ENCODE results near the gene BFSP1.

Gene BFSP1

DNA sequence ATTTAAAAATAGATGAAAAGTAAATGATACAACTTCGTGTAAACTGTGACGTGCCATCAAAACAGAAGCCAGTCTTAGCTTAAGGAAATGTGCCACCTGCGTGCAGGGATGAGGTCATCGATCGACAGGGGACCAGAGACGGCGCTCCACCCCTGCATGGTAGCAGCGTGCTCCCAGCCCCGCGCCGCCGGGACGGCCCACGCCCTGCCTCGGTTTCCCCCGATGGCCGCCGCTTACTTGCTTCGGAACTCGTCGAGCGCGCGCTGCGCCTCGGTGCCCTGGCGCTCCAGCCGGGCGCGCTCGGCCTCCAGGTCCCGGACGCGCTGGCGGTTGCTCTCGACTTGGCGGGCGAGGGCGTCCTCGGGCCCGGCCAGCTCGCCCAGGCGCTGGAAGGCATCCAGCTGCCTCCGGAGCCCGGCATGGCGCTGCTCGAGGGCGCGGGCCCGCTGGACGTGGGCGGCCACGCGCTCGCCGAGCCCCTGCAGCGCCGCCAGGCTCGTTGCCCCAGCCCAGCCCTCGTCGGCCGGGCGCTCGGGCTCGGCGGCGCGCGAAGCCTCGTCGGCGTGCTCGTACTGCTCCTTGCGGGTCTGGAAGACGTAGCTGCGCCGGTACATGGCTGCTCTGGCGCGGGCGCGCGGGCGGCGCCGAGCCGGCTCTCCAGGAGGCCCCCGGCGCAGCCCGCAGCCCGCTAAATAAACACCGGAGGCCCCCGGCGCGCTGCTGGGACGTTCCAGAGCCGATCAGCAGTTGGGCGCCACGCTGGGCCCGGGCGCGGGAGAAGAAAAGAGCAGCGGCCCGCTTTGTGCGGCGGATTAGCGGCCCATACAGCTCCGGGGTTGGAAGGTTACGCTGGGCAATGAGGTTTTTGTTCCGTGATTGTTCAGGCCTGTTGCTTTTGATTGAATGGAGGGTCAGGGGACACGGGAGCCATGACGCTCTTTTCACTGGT lies at the start of gene BFSP1:
TSS of gene BFSP1 (minus strand) at position 664 of the 949 bp plus-strand sequence. CDS start at position 614, 50 bp downstream.
- peak in 2 of 3 experiments; percentile 9 to 45 for DNase-seq (ENCODE audit: low read depth in 3 of 3)

DNA sequence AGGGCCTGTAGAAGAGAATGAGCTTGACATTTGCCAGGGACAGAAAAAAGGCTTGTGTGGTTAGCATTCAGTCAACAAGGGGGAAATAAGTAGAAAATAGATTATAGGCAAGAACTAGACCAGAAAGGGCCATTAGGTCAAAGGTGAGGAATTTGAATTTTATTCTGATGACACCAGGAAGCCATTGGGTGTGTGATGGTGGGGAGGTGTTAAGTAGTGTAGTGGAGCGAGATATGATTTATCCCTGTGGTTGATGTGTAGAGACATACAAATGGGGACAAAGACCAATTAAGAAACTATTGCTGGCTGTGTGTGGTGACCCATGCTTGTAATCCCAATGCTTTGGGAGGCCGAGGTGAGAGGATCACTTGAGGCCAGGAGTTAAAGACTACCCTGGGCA lies 49.7 kb upstream of the BFSP1 start:
- DNase-seq (ENCODE audit: low read depth in 3 of 3), result no peak

DNA sequence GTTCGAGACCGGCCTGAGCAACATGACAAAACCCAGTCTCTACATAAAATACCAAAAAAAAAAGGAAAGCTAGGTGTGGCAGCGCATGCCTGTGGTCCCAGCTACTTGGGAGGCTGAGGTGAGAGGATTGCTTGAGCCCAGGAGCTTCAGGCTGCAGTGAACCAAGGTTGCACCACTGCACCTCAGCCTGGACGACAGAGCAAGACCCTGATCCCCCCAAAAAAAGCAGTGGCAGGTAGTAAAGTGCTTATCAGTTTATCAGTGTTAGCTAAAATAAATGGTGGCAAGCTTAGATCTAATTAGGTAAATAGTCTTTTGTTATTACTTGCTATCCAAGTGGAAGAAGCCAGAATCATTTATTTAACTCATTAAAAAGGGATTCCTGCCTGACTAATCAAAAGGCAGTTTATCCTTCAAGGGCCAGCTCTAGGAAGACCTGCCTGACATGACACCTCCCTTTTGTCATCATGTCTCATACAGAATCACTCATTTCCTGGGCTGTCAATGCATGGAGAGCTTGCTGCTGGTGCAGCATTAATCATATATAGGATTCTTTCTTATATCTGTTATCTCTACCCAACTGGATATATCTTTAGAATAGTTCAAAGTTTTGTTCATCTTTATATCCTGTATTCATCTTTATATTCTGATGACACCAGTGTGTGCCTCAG lies 48.3 kb upstream of the BFSP1 start:
- DNase-seq (ENCODE audit: low read depth in 3 of 3), result no peak

DNA sequence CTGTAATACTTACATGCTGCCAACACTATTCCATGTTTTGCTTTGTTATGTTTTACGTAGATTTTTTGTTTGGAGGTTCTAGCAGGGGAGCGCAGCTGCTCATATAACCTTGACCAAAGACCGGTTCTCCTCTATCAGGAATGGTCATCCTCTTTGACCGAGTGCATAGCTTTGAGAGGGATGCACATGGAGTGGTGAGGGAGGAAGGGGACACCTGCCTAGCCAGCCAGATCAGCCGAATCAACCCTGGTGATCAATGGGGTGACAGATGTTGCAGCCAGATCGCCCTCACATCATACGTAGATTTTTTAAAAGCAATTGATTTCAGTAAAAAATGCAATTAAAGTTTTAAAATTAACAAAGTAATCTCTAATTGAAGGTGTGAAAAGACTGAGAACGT lies 45.0 kb upstream of the BFSP1 start:
- no peak for DNase-seq (ENCODE audit: low read depth in 3 of 3)

DNA sequence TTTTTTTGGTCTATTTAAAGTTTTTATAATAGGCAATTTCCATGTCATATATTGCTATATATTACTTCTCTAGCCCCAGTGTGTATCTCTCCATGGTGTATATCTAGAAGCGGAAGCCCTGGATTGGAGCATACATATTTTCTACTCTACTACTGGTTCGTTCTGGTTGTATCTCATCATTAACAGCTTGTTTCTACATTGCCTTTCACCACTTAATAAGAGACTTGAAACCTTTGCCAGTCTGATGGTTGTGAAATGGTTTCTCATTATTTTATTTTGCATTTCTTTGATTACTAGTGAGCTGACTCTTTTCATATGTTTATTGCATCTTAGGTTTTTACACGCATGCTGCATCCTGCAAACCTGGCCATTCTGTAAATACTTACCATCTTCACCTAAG lies 42.3 kb upstream of the BFSP1 start:
- no peak for DNase-seq (ENCODE audit: low read depth in 3 of 3)

DNA sequence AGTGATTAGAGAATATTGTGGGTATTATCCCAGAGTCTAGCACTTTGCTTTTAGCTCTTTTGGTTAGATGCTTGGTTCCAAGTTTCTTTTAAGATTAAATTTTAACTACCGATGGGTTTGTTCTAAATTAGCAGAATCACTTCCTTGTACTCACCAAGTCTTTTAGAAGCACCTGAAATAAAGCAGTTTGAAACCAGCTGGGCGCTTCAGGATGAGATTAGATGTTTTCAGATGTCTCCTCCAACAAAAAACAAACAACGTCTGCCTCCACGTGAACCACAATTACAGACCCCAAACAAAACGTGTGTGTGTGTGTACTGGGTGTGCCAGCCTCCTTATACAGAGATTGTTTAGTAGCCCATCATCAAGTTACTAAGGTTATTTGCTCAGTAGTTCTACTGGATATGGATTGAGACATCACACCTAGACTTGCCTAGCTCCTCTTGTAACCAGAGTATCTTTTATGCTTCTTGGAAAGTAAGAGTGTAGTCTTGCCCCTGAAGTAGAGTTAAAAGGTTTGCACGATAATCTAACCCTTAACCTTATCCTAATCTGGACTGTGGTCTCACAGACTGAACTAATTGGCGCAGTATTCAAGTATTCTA lies 41.0 kb upstream of the BFSP1 start:
- no peak for DNase-seq (ENCODE audit: low read depth in 3 of 3)

DNA sequence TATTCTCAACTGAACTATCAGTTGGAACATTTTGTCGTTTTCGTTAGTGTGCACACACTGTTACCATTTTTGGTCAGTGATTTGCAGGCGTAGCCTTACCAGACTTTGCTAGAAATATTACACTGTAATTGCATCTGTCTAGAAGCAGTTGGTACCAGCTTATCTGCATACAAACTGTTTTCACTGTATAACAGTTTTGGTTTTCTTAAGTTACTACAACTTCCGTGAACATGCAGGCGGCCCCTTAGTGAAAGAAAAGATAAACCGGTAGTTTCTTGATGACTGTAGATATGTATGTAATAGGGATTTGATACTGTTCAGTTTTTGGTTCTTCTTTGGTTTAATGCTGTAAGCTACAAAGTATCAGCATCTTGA lies 40.0 kb upstream of the BFSP1 start:
- DNase-seq (ENCODE audit: low read depth in 3 of 3), result no peak

DNA sequence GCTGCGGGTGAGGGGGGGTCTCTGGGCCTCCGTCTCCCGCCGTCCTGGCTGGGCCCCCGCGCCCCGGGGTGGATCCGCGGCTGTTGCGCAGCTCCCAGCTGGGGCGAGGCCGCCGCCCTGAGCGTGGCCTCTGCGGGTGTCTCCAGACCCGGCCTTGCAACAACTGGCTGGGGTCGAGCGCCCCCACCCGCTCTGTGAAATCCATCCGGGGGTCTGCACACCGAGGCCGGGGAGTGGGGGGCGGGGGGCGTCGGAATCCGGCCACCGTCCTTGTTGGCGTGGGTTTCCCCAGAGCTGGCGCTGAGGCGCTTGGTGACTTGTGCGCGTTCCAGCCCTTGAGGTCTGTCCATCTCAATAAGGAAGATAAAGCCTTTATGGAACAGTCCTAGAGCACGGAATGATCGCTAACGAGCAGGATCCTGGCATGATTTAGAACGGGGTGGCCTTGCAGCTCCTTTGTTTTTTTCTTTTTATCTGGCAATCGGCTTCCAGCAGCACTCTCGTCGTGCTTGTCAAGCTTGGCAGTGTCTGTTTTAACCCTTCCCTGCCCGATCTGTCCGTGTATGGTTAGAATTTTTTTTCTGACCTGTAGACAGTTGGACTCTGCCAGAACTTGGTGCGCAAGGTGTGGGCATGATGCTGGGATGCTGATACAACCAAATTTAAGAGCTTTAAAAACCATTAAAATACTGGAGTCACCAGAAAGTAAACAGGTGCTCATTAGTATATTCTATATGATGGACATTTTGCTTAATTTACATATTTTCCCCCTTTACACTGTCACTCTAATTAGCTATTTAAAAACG lies 39.4 kb upstream of the BFSP1 start:
- peak in 1 of 3 experiments; percentile 11 for DNase-seq (ENCODE audit: low read depth in 3 of 3)

DNA sequence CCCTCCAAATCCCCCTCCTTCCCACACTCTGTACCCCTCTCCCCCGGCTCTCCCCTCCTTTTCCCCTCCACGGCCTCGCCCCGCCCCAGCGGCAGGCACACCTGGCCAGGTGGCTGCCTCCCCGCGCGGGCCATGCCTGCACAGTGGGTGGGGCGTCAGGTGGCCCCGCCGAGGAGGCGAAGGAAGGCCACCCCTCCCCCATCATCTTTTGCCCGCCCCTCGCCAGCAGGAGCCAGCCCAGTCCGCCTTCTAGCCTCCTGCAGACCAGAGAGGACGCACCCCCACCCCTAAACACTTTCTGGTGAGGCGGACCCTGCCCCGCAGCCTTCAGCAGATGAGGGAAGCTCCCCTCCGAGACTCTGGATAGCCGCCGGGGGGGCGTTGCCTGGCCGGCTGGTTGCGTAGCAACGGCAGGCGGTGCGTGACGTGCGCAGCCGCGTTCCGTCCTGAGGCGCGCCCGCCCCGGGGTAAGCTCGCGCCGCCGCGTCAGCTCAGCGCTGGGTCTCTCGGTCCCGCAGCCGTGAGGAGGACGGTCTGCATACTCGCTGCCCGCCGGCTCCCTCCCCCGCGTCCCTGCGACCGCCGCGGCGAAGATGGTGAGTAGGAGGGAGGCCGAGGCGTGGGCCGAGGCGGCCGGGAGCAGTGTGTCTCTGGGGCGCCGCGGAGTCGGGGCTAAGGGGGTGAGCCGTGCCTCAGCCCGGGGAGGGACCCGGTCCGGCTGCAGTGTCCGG lies 38.6 kb upstream of the BFSP1 start, which contains the start of gene DSTN:
TSS of gene DSTN (plus strand) at position 460 of the 731 bp plus-strand sequence. CDS start at position 594, 134 bp downstream.
- DNase-seq (ENCODE audit: low read depth in 3 of 3), result peak; percentile 74 to 85 (median 76)

DNA sequence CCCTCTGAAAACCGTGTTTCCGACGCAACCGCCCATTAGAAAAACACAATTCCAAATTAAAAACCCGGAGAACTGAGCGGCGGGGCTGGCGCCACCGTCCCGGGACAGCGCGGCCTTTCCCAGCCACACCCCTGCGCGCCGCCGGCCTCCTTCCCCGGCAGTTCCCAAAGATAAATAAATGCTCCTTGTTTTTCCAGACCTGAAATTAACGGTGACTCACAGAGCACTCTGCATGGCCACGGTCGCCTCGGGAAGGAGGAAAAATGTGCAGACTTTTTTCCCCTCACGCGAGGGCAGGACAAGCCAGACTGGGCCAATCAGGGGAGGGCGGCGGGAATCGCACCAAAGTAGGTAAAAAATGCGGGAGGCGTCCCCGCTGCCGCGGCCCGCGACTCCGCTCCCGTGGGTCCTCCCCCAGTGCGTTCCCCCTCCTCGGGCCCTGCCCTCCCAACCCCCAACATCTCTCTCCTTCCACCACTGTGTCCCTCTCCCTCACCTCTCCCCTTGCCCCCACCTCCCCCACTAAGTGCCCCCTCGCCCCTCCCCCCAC lies 37.9 kb upstream of the BFSP1 start:
- peak in 1 of 3 experiments; percentile 12 for DNase-seq (ENCODE audit: low read depth in 3 of 3)

DNA sequence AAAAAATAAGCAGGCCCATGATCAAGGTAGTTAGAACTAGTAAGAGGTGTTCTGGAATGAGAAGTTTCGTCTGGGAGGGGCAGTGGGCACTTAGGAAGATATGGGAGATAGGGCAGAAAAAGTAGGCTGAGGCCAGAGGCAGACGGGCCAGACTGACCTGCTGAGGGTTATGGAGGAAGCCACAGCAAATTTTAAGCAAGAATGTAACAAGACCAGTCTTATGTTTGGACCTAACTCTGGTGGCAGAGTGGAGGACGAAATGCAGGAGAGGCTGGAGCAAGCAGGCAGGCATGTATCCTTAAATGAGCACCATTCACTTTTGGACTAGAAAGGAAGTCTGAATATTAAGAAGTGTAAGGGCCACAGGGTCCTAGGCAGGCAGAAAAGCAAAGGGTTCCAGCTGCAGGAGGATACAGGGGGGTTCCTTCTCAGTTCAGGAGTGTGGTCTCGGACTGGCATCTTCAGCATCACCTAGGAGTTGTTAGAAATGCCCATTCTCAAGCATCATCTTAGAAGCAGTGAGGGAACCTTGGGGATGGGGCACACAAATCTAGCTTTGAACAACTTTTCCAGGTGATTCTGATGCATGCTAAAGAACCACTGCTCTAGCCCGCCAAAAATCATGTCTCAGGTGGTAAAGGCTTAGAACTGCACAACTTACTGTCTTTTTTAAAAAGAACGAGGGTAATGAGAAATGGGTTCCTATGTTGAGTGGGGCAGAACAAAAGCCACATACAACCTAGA lies 37.0 kb upstream of the BFSP1 start:
- no peak for DNase-seq (ENCODE audit: low read depth in 3 of 3)

DNA sequence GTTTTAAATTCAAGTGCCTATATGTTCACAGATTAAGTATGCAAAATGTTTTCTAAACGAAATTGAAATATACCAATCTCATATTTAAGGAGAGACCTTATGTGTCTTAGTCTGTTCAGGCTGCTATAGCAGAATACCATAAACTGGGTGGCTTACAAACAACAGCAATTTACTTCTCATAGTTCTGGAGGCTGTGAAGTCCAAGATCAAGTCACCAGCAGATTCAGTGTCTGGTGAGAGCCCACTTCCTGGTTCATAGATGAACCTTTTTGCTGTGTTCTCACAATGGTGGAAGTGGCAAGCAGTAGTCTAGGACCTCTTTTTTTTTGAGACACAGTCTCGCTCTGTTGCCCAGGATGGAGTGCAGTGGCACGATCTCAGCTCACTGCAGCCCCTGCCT lies 35.2 kb upstream of the BFSP1 start:
- no peak for DNase-seq (ENCODE audit: low read depth in 3 of 3)

DNA sequence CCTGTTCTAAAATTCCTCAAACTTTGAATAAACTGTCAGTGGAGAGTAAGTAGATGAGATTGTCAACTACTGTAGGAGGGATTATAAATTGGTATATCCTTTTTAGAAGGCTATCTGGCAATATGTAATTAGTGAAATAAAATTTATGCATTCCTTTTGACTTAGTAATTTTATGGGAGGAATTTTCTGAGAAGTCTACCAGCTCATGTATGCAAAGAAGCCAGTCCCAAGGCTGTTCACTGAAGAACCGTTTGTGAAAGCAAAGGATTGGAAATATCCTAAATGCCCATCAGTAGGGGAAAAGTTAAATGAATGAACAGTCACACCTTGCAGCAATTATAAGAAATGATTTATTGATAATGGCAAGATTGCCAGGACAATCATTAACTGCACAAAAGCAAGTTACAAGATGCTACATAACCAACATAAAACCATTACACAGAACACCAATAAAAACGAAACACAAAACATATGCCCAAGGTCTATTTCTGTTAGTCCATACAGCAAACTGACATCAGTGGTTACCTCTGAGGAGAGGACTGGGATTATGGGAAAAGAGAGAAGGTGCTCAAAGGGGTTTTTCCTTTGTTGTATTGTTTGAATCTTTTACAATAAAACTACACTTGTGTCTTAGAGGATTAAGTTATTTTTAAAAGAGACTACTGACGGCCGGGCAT lies 34.1 kb upstream of the BFSP1 start:
- no peak for DNase-seq (ENCODE audit: low read depth in 3 of 3)

DNA sequence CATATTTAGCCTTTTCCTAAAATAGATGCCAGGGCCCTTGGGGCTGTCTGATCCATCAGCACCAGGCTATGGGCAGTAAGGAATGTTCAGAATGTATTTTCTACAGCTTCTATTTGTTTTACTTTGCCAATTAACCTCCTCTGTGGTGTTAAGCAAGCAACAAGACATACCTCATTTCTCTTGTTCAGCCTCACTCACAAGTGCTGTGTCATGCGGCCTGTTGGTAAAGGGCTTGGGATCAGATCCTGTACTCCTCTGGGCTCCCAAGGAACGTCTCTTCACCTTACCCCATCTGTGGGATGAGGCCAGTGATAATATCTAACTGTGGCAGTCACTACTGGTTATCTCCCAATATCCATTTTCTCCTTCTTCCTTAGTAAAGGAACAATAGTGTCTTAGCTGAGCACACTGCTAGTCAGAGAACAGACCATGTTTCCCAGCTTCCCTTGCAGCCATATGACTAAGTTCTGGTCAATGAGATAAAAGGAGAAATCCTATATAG lies 31.7 kb upstream of the BFSP1 start:
- DNase-seq (ENCODE audit: low read depth in 3 of 3), result no peak

DNA sequence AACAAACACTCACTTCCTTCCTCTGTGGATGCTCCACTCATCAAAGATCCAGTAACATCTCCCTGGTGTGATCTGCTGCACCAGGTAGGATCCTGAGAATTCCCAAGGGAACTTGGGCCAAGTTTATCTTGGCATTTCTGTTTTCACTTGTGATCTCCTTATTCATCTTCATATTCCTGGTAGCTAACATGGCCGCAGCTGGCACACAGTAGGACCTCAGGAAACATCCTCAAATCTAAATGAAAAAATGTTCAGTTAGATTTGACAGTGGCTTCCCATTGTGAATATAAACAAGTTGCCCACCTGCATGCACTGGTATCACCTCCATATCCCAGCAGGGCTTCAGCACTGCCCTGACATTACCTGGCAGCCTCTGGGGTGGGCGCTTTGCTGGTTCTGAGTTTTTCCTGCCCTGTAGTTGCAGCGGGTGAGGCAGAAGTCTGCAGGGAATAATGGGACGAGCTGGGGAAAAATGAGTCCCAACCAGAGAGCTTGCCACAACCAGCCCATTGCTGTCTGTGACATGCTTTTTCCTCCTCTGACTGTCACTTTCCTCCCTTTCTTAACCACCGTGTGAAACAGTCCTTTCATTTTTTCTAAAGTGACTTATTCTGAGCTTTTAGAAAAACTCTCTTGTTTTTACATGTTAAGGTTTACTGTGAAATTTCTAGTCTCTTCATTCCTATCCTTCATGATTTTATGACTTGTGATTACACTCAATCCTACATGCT lies 29.3 kb upstream of the BFSP1 start:
- peak in 1 of 3 experiments; percentile 12 for DNase-seq (ENCODE audit: low read depth in 3 of 3)

DNA sequence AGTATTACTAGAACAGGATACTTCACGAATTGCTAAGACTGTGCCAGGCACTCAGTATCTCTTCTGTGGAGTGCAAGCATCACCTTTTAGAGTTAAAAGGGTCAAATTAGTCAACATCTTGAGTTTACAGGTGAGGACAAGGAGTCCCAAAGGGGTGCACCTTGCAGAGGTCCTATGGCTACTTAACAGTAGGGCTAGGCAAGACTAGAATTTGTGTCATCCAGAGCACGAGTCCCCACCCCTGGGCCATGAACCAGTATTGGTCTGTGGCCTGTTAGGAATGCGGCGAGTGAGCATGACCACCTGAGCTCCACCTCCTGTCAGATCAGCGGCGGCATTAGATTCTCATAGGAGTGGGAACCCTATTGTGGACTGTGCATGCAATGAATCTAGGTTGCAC lies 28.2 kb upstream of the BFSP1 start:
- DNase-seq (ENCODE audit: low read depth in 3 of 3), result no peak

DNA sequence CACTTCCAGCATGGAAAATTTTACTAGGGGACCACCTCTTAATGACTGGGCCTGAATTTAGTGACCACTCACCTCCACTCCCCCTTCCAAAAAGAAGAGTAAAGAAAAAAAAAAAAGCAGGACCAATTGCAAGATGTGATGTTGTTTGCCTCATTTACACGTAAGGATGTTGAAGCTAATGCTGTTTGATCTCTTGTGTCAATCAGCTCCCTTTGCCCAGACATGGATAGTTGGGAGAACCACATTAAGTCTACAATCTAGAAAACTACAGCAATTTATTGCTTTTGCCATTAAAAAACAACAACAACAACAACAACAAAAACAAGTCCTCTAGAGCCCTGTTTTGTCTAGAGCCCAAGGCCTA lies 27.7 kb upstream of the BFSP1 start:
- no peak for DNase-seq (ENCODE audit: low read depth in 3 of 3)

DNA sequence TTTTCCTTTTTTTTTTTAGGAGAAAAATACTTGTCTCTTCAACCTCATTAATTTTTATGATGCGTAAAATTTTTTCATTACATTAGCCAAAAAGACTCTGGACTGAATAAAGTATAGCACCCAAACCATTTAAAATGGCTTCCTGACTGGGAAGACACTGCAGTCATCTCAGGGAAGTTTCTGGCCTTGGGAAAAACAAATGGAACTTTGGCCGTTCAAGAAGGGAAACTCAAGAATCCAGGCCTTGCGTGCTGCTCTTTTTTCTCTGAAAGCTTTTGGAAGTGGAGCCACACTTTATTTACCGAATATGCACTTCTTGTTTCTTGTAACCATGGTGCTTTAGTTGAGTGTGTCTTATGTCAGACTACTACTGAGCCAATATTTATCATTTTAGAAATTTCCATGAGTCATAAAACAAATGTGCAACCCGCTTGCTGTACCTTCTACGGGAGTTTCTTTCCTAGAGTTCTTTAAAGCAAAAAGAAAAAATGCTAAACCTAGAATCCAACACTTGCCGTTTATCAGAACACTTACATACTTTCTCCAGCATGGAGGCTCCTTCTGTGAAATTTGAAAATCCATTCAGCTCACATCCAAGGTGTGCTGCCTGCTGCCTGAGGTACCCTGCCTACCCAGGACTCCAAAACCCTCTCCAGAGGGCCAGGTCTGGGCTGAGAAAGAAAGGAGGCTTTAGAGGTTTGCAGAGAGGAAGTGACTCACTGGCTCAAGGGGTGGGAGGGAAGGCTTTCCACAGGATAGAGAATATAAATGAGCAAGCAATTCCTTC lies 27.2 kb upstream of the BFSP1 start:
- peak in 1 of 3 experiments; percentile 26 for DNase-seq (ENCODE audit: low read depth in 3 of 3)

Measured in stimulated activated CD4-positive, alpha-beta T cell treated with anti-CD3 and anti-CD28 coated beads, TNF-alpha, amount 100 ng/mL, for 24 hours (primary cell).